ENCODE data around the gene KRTAP5-8.
"Not testable (repeated sequence)": the region's sequence is repeated elsewhere in the genome, so short reads cannot be mapped to it uniquely, and the experiment has no call there.

KRTAP5-8 gene

DNA sequence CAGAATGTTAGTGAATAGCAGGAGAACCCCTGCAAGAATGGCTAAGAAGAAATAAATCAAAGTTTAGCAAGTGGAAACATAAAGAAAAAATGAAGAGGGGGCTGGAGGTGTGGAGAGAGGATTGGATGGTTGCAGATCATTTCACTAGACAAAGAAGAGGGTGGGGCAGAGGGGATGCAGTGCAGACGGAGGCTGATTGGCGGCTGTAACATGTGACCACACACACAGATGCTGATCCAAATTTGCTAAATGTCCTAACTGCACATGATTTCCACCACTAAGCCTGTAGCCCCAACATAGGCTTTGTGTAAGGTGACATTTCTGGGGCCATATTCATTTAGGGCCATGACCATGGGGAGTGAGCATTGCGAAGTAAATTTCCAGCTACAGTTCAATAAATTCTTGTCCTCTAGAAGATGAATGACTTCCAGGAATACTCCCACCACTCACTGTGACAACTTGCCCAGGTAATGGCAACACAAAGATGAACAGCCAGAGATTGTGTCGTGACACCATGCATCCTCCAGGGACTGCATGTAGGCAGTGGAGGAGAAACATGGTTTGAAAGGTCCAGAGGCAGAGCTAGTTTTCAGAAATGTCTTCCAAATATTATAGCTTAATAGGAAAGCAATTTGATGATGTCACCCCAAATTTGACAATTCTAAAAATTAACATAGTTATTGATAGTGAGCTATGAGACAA, 38.0 kb downstream of the KRTAP5-8 start:
- no peak for DNase-seq

DNA sequence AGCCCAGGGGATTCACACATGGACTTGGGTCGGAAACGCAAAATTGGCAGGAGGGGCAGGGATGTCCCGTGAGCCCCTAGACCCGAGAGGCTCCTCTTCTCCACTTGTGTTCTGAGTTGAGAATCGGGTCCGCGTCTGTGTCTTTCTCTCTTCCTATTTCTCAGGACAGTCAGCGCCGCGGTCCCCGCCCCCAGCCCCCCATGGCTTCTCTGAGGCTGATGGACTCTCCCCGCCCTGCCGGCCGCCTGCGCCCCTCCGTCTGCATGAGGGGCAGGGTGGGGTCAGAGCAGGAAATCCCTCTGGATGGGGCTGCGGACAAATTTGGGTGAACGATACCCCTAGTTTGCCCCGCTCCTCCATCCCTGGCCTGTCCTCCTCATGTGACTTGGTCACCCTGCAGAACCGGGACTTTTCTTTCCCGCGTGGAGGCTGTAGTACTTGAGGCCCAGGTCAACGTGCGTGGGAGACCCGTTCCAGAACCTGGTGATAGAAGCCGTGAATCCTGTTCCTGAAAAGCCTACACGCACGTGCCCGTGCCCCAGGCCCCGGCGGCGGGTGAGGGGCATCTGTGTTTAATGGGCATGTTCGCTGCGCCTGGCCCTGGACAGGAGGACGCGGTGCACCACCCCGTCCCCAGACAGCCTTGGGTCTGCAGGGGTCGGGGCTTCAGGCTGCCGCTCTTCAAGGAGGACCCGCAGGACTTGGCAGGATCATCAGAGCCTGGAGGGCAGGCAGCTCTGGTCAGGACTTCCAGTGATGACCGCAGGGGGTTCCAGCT, 39.1 kb downstream of the KRTAP5-8 start:
- DNase-seq = not testable (repeated sequence)

DNA sequence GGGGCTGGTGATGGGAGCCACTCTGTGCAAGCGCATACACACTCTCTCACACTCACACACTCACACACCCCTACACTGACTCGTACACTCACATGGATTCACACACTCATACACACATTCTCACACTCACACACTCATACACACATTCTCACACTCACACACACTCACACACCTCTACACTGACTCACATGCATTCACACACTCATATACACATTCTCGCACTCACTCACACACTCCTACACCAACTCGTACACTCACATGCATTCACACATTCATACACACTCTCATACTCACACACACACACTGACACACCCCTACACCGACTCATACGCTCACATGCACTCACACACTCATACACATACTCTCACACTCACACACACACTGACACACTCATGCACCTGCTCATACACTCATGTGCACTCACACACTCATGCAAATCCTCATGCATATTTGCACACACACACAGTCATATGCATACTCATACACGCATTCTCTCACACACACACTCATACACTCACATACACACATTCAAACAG, 39.7 kb downstream of the KRTAP5-8 start:
- no peak for DNase-seq

GRCh38 chr11:71579513-71579912, 41.7 kb downstream of the KRTAP5-8 start:
- not testable (repeated sequence) for DNase-seq

DNA sequence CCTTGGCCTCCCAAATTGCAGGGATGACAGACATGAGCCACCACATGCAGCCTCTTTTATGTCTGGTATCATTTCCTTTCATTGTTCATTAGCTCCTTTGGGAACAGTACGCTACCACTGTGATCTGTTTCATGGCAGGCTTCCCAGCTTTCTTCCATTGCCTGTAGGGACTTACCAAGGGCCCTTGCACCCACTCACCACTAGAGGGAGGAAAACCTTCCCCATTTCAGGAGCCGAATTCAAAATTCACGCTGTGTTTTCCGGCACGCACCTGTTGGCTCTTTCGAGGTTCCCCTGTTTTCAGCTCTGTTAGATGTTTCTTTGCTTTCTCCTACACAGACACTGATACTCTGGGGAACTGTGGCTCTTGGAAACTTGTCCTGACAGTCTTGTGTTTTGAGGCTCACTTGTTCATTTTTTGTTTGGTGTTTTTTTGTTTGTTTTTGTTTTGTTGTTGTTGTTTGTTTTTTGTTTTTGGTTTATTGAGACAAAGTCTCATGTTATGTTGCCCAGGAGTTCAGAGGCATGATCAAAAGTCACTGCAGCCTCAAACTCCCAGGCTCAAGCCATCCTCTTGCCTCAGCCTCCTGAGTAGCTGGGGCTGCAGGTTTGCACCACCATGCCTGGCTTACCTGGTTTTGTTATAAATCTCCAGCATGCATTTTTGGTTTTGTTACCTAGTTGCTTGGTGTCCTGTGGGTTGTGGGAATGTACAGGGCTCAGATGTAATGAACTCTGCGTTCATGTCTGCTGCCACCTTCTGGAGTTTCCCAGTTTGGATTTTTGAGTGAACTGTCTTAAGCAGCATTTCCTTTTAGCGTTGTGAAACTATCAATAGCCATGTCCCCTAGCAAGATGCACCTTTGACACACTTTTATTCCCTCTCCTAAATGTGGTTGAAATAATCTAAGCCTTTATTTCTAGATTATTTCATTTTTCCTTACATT, 42.5 kb downstream of the KRTAP5-8 start:
- DNase-seq = no peak

- DNase-seq = no peak
Observed at GRCh38 chr11:71581826-71582225, 44.0 kb downstream of the KRTAP5-8 start.

- DNase-seq = no peak
Observed at GRCh38 chr11:71582309-71582895, 44.6 kb downstream of the KRTAP5-8 start, which contains the start of gene KRTAP5-11. KRTAP5-11 (minus strand) TSS chr11:71582875; CDS start chr11:71582837, 38 bp downstream.

DNA sequence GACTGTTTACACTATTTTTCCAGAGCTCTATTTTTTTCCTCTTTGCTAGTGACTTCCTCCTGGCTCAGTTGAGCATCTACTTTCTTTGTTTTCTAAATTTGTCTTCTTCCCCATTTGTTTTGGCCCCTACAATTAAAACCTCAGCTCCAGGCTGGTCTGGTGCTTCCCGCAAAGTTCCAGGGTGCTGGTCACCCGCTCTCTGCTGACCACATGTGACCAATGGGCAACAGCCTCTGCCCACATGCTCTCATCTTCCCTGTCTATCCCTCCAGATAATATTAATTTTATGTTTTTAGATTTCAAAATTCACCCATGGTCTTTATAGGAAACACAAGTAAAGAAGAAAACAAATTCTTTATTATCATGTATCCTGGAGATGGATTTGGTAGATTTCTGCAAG, 45.1 kb downstream of the KRTAP5-8 start:
- DNase-seq = not testable (repeated sequence)

GRCh38 chr11:71585673-71586072, 47.8 kb downstream of the KRTAP5-8 start:
- not testable (repeated sequence) for DNase-seq

DNA sequence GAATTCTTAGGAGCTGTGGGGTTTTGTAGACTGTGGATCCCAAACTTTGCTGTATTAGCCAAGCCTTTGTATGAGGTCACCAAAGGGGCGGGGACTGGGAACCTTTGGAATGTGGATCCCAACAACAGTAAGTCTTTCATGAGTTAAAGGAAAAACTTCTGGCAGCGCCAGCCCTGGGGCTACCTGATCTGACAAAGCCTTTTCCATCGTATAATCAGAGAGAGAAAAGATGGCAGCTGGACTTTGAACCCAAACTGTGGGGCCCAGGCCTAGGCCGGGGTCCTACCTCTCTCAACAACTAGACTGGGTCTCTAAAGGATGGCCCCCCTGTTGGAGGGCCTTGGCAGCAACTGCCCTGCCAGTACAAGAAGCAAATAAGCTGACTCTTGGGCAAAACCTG, 50.5 kb downstream of the KRTAP5-8 start:
- DNase-seq = not testable (repeated sequence)

Measured in left hindlimb (tissue), 1 donor.